PC-9 (cell line): ENCODE results near the gene GLTP.

ENCODE experiments used
- EZH2 ChIP-seq: fragments of 200-600 bp; sonication (generic); IDR thresholded peaks from 2 replicates; pipeline ENCODE4 v1.8.0; 2017; ENCODE audit warnings: antibody characterized with exemption, low read depth
- TF ChIP-seq, protein P1 (sequence below): fragments of 200-600 bp; sonication (generic); conservative IDR thresholded peaks from 2 replicates; pipeline ENCODE4 v1.6.1; 2017; ENCODE audit warnings: mixed run types, antibody characterized with exemption, mild to moderate bottlenecking, moderate library complexity

DNA sequence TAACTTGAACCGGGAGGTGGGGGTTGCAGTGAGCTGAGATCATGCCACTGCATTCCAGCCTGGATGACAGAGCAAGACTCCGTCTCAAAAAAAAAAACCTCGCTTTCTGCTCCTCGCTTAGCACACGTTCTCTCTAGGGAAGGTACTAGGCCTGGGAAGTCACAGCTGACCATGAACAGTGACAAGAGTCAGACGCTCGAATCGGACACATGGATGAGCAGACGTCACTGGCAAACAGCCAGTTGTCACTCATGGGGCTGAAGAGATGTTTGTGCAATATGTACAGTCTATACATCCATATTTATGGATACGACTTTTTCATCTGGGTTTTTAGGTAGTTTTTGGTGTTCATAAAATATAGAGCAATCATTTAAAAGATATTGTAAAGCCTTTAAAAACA is 39.1 kb upstream of the GLTP start:
- TF ChIP-seq, protein P1, sequence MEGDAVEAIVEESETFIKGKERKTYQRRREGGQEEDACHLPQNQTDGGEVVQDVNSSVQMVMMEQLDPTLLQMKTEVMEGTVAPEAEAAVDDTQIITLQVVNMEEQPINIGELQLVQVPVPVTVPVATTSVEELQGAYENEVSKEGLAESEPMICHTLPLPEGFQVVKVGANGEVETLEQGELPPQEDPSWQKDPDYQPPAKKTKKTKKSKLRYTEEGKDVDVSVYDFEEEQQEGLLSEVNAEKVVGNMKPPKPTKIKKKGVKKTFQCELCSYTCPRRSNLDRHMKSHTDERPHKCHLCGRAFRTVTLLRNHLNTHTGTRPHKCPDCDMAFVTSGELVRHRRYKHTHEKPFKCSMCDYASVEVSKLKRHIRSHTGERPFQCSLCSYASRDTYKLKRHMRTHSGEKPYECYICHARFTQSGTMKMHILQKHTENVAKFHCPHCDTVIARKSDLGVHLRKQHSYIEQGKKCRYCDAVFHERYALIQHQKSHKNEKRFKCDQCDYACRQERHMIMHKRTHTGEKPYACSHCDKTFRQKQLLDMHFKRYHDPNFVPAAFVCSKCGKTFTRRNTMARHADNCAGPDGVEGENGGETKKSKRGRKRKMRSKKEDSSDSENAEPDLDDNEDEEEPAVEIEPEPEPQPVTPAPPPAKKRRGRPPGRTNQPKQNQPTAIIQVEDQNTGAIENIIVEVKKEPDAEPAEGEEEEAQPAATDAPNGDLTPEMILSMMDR, result no peak
- TF ChIP-seq EZH2, result no peak
